Natural killer cell (primary cell): Measurements from ENCODE around the gene GNAI1. TPM values are rescaled to one million over a fixed set of nuclear protein-coding genes. Genes with fewer than 3 reads are reported as not detected.

Source experiments
- ATAC-seq, 3 donors: fragments of 150-1000 bp in 2 of 3; fragments of 200-7000 bp in 1 of 3; cut with Tn5 transposase; 1 replicate in 1 of 3; 2 replicates in 2 of 3; pipeline ENCODE4 v1.10.0; 2021; ENCODE audit warnings: mild to moderate bottlenecking in 2 of 3, moderate library complexity in 2 of 3
- DNase-seq, 2 donors: peaks; one replicate each; pipeline versions ENCODE4 v3.0.0 to v3.0.0-alpha.2; 2013 to 2021; ENCODE audit warnings: mixed read lengths in 1 of 2
- H3K27ac ChIP-seq: one replicate; pipeline ENCODE4 v1.5.1; 2013; ENCODE audit warnings: mild to moderate bottlenecking, low read length
- H3K27me3 ChIP-seq: one replicate; pipeline ENCODE4 v1.6.1; 2013; ENCODE audit warnings: low read length; ENCODE audit not compliant: control insufficient read depth, insufficient read depth
- H3K36me3 ChIP-seq: one replicate; pipeline ENCODE4 v1.6.1; 2013; ENCODE audit warnings: low read length; ENCODE audit not compliant: control insufficient read depth, insufficient read depth
- H3K4me1 ChIP-seq: one replicate; pipeline ENCODE4 v1.6.1; 2013; ENCODE audit warnings: low read length; ENCODE audit not compliant: control insufficient read depth, insufficient read depth
- H3K4me3 ChIP-seq: one replicate; pipeline ENCODE4 v1.5.1; 2013; ENCODE audit warnings: low read length
- H3K9me3 ChIP-seq: one replicate; pipeline ENCODE4 v1.6.1; 2013; ENCODE audit warnings: low read length; ENCODE audit not compliant: control insufficient read depth, insufficient read depth
- H3K27ac Mint-ChIP-seq, 2 donors: one replicate each; pipeline ENCODE4 v1.8.0; 2022; ENCODE audit warnings: mild to moderate bottlenecking in 2 of 2, mixed read lengths in 2 of 2, moderate library complexity in 1 of 2
- H3K27me3 Mint-ChIP-seq, 2 donors: one replicate each; pipeline ENCODE4 v1.8.0; 2022; ENCODE audit warnings: low read depth in 2 of 2, mixed read lengths in 2 of 2
- H3K36me3 Mint-ChIP-seq: one replicate; pipeline ENCODE4 v1.8.0; 2022; ENCODE audit warnings: mixed read lengths
- H3K4me1 Mint-ChIP-seq, 2 donors: one replicate each; pipeline ENCODE4 v1.8.0; 2022; ENCODE audit warnings: mixed read lengths in 2 of 2
- H3K4me3 Mint-ChIP-seq: one replicate; pipeline ENCODE4 v1.8.0; 2022; ENCODE audit warnings: mild to moderate bottlenecking, moderate library complexity, mixed read lengths
- H3K9me3 Mint-ChIP-seq, 2 donors: one replicate each; pipeline ENCODE4 v1.8.0; 2022; ENCODE audit warnings: mixed read lengths in 2 of 2
- CTCF ChIP-seq: fragments of 200-600 bp; IDR thresholded peaks from one replicate; pipeline ENCODE4 v1.8.0; 2022; ENCODE audit warnings: antibody characterized with exemption
- WGBS: methylation state at CpG from one replicate; pipeline ENCODE4 v1.1.7; 2013; ENCODE audit warnings: missing lambda C conversion rate; ENCODE audit not compliant: insufficient coverage; 5-methylcytosine and 5-hydroxymethylcytosine counted together
- intact Hi-C: fragments of 100-400 bp; cut with micrococcal nuclease; formaldehyde crosslinking; loops from one replicate; pipeline ENCODE4 v1.14.2; 2022
- total RNA-seq, 4 donors: library from RNA; stranded (reverse); fragments of 120-200 nt in 1 of 4; gene quantifications; one replicate each; pipeline versions ENCODE4 v1.2.3 to v1.2.4, GENCODE V29; 2013 to 2022

The GNAI1 gene
- total RNA-seq, 3 donors from 2014 or later (not counting 1 experiment from before 2014, with no cell fraction given), result 0.59 to 1.1 (median 0.68) TPM

GRCh38 chr7:80199051-80199450 lies 64.4 kb downstream of the GNAI1 start:
- ATAC-seq (no peak), DNase-seq (no peak)
- no peaks in the 10 kb centered on the region for H3K9me3 ChIP-seq
- Mint-ChIP-seq H3K4me1 (no peaks in the 10 kb centered on the region), H3K9me3 (peaks cover 0 to 5% of the 10 kb centered on the region in 2 donors), H3K4me3 (no peak overlapping the region), H3K27ac (no peak overlapping the region), H3K36me3 (no peaks in the 10 kb centered on the region), H3K27me3 (no peaks in the 10 kb centered on the region)
- intact Hi-C loops, result no loop called here
- no peak overlapping the region for H3K4me3 ChIP-seq
- H3K36me3 ChIP-seq, result no peaks in the 10 kb centered on the region
- H3K4me1 ChIP-seq, result no peaks in the 10 kb centered on the region
- TF ChIP-seq CTCF, result no peak
- H3K27ac ChIP-seq, result no peak overlapping the region
- WGBS, result 81% methylated on average over 5 of the region's 5 CpGs
- H3K27me3 ChIP-seq, result no peaks in the 10 kb centered on the region

GRCh38 chr7:80204454-80204853 lies 69.8 kb downstream of the GNAI1 start:
- Histone ChIP-seq H3K36me3 (no peaks in the 10 kb centered on the region), H3K27ac (no peak overlapping the region), H3K9me3 (no peaks in the 10 kb centered on the region), H3K4me1 (no peaks in the 10 kb centered on the region), H3K4me3 (no peak overlapping the region), H3K27me3 (no peaks in the 10 kb centered on the region)
- H3K27ac Mint-ChIP-seq, result no peak overlapping the region
- TF ChIP-seq CTCF, result no peak
- no peaks in the 10 kb centered on the region for H3K27me3 Mint-ChIP-seq
- H3K9me3 Mint-ChIP-seq, result peaks cover 0 to 3% of the 10 kb centered on the region in 2 donors
- WGBS, result 100% methylated on average over 1 of the region's 3 CpGs
- ATAC-seq (no peak), DNase-seq (no peak)
- H3K4me1 Mint-ChIP-seq, result no peaks in the 10 kb centered on the region
- H3K36me3 Mint-ChIP-seq, result no peaks in the 10 kb centered on the region
- intact Hi-C loops, result no loop called here
- H3K4me3 Mint-ChIP-seq, result no peak overlapping the region

- no peak overlapping the region for H3K27ac Mint-ChIP-seq
- DNase-seq (no peak), ATAC-seq (no peak)
- no peaks in the 10 kb centered on the region for H3K9me3 ChIP-seq
- no peaks in the 10 kb centered on the region for H3K4me1 ChIP-seq
- H3K4me3 Mint-ChIP-seq, result no peak overlapping the region
- H3K27me3 ChIP-seq, result no peaks in the 10 kb centered on the region
- no peak for TF ChIP-seq CTCF
- no peak overlapping the region for H3K4me3 ChIP-seq
- H3K36me3 ChIP-seq, result no peaks in the 10 kb centered on the region
- no peaks in the 10 kb centered on the region for H3K4me1 Mint-ChIP-seq
- H3K27ac ChIP-seq, result no peak overlapping the region
- H3K36me3 Mint-ChIP-seq, result no peaks in the 10 kb centered on the region
- no CpG with 5 or more reads among the region's 1 CpG for WGBS
- peaks cover 0 to 3% of the 10 kb centered on the region in 2 donors for H3K9me3 Mint-ChIP-seq
- intact Hi-C loops, result no loop called here
- H3K27me3 Mint-ChIP-seq, result no peaks in the 10 kb centered on the region
Measured at GRCh38 chr7:80204919-80205318, 70.3 kb downstream of the GNAI1 start.

GRCh38 chr7:80206763-80207162 lies 72.1 kb downstream of the GNAI1 start:
- intact Hi-C loops, result no loop called here
- Histone ChIP-seq H3K27ac (no peak overlapping the region), H3K36me3 (no peaks in the 10 kb centered on the region), H3K4me1 (no peaks in the 10 kb centered on the region), H3K4me3 (no peak overlapping the region), H3K9me3 (no peaks in the 10 kb centered on the region), H3K27me3 (no peaks in the 10 kb centered on the region)
- TF ChIP-seq CTCF, result no peak
- Mint-ChIP-seq H3K4me1 (no peaks in the 10 kb centered on the region), H3K36me3 (no peaks in the 10 kb centered on the region), H3K9me3 (peaks cover 5 to 9% of the 10 kb centered on the region in 2 donors), H3K4me3 (no peak overlapping the region), H3K27me3 (no peaks in the 10 kb centered on the region), H3K27ac (no peak overlapping the region)
- DNase-seq (no peak), ATAC-seq (no peak)
- WGBS, result no CpG with 5 or more reads among the region's 2 CpGs
